HG03521 (cell line): ENCODE results near the gene TTC7B.

ENCODE experiments used
- ATAC-seq: cut with Tn5 transposase; IDR thresholded peaks from one replicate; pipeline ENCODE4 v1.9.1; 2021; ENCODE audit warnings: mild to moderate bottlenecking, moderate library complexity; ENCODE audit not compliant: unreplicated experiment

Gene TTC7B

GRCh38 chr14:90499908-90500664 is 316.1 kb downstream of the TTC7B start:
- no peak for ATAC-seq

- ATAC-seq = no peak
Measured at GRCh38 chr14:90499121-90499520, 317.1 kb downstream of the TTC7B start.

- no peak for ATAC-seq
Measured at GRCh38 chr14:90498198-90498597, 318.0 kb downstream of the TTC7B start.

GRCh38 chr14:90496379-90496778 is 319.9 kb downstream of the TTC7B start:
- no peak for ATAC-seq

- ATAC-seq = no peak
Measured at GRCh38 chr14:90495357-90496276, 320.6 kb downstream of the TTC7B start.

- no peak for ATAC-seq
Measured at GRCh38 chr14:90491911-90492531, 324.2 kb downstream of the TTC7B start.

- no peak for ATAC-seq
Measured at GRCh38 chr14:90491221-90491885, 324.9 kb downstream of the TTC7B start.

GRCh38 chr14:90490720-90491050 is 325.5 kb downstream of the TTC7B start:
- no peak for ATAC-seq

- no peak for ATAC-seq
Measured at GRCh38 chr14:90489916-90490719, 326.1 kb downstream of the TTC7B start.

- ATAC-seq = no peak
Measured at GRCh38 chr14:90489306-90489705, 326.9 kb downstream of the TTC7B start.

GRCh38 chr14:90488256-90488655 is 328.0 kb downstream of the TTC7B start:
- ATAC-seq = no peak

GRCh38 chr14:90487462-90487861 is 328.8 kb downstream of the TTC7B start:
- no peak for ATAC-seq

GRCh38 chr14:90487031-90487430 is 329.2 kb downstream of the TTC7B start:
- ATAC-seq = no peak

- ATAC-seq = no peak
Measured at GRCh38 chr14:90484291-90484690, 331.9 kb downstream of the TTC7B start.

- no peak for ATAC-seq
Measured at GRCh38 chr14:90483571-90483974, 332.7 kb downstream of the TTC7B start.

GRCh38 chr14:90483117-90483516 is 333.1 kb downstream of the TTC7B start:
- no peak for ATAC-seq

GRCh38 chr14:90475298-90475697 is 340.9 kb downstream of the TTC7B start:
- no peak for ATAC-seq
